Motor neuron (in vitro differentiated cells): ENCODE measurements around the gene DMD. TPM values are rescaled to one million over a fixed set of nuclear protein-coding genes. Genes with fewer than 3 reads are reported as not detected.

Experiments
- ATAC-seq, 8 experiments: fragments of 200-7000 bp; cut with Tn5 transposase; replicated peaks in 6 of 8; 2 replicates each; pipeline ENCODE4 v1.8.0; 2021; ENCODE audit warnings: mild to moderate bottlenecking in 8 of 8, moderate library complexity in 8 of 8
- H3K27ac ChIP-seq, 2 donors: fragments of 250-450 bp; sonication (Bioruptor Pico); 2 replicates each; pipeline ENCODE4 v1.9.0; 2021; ENCODE audit warnings: antibody characterized with exemption in 2 of 2, mild to moderate bottlenecking in 2 of 2, moderate library complexity in 1 of 2
- H3K4me1 ChIP-seq, 2 donors: fragments of 250-450 bp; sonication (Bioruptor Pico); replicated peaks in 1 of 2; 2 replicates each; pipeline ENCODE4 v1.6.1; 2021; ENCODE audit warnings: antibody characterized with exemption in 2 of 2, mild to moderate bottlenecking in 2 of 2, moderate library complexity in 1 of 2
- H3K4me3 ChIP-seq, 5 donors: fragments of 250-450 bp; sonication (Bioruptor Pico); 2 replicates each; pipeline ENCODE4 v1.9.0; 2021; ENCODE audit warnings: antibody characterized with exemption in 5 of 5, mild to moderate bottlenecking in 5 of 5, moderate library complexity in 4 of 5
- WGBS, 10 experiments: fragments of 450-650 bp; shearing (Covaris generic); methylation state at CpG; one replicate each; pipeline ENCODE4 v1.0.0; 2022; 5-methylcytosine and 5-hydroxymethylcytosine counted together
- in situ Hi-C, 9 experiments: fragments of 400-800 bp; cut with MboI; loops; one replicate each; pipeline ENCODE4 v1.15.0; 2021; ENCODE audit warnings: low sequenced_read_pairs in 9 of 9, low pct_unique_long_range_greater_than_20kb in 2 of 9; ENCODE audit not compliant: unreplicated experiment in 9 of 9
- total RNA-seq, 8 experiments: library from RNA; unstranded; fragments of 300-600 nt; gene quantifications; 2 replicates each; pipeline versions ENCODE4 v1.2.3 to v1.2.4, GENCODE V29; 2022

DMD gene
- total RNA-seq, 8 experiments from 2014 or later = 3.9 to 378 (median 10.5) TPM

DNA sequence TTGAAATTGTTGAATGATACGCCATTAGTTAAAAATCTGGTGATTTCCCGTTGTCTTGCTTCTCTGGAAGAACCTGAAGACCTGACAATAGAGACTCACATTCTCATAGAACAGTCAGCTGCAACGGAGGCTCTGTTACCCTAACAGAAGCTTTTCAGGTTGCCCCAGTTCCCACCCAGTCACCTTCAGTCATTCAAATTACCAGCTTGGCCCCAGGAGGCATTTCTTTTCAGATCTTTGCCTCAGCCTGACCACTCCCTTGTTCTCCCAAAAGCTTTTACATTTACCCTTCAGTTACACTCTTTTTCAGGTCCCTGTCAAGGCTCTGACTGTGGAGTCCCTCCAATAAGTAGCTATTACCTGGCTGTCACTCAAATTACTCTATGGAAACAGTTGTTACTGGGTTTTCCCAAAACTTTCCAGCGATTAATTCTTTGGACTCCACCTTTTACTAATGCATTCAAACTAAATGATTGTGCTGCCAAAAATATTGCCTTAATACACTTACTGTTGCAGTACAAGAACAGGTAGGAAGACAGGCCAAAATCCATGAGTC, 1977.3 kb downstream of the DMD start:
- Histone ChIP-seq H3K27ac (no peak overlapping the region), H3K4me3 (no peak overlapping the region), H3K4me1 (no peaks in the 10 kb centered on the region)
- ATAC-seq = no peak
- 5 to 60% (median 24%) methylated on average over 1 to 3 of the region's 4 CpGs; no CpG with 5 or more reads in 4 of the 10 experiments for WGBS, 10 experiments
- in situ Hi-C loops = no loop called here

DNA sequence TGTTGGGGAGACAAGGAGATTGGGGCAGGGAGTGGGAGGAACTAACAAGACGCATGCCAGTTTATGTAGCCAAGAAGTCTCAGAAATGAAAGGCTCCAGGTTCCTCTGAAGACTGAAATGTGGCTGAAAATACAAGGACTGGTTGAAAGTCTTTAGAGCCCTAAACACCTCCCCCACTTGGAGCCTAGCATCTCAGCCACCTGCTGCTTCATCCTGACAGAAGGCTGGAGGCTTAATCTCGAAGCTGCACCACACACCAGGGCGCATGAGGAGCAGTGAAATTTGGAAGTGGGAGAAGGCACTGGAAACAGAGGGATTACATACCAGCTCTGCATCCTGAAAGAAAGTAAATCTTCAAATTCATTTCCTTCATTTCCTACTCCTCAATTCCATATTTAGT, 1978.8 kb downstream of the DMD start:
- 31 to 67% (median 50%) methylated on average over 1 to 3 of the region's 3 CpGs; no CpG with 5 or more reads in 6 of the 10 experiments for WGBS, 10 experiments
- Histone ChIP-seq H3K4me1 (no peaks in the 10 kb centered on the region), H3K27ac (no peak overlapping the region), H3K4me3 (no peak overlapping the region)
- in situ Hi-C loops = no loop called here
- ATAC-seq = no peak

DNA sequence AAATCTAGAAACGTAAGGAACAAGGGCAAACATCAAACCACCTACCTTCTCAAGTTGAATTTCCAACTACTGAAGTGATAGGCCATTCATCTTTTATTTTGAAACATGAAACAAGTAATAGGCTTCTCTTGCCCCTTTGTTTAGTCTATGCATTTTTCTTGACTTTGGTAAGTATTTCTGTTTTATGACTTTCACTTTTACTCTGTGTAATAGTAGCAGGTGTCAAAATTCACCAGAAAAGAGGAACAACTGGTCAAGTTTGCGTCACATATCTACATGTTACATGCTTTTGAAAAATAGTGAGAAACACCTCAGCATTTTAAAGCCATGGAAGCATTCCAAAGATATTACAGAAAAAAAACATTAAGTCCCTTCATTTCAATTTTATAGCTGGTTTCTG, 1982.4 kb downstream of the DMD start:
- no peak for ATAC-seq
- WGBS, 10 experiments = 40 to 100% (median 71%) methylated on average over 1 to 2 of the region's 2 CpGs; no CpG with 5 or more reads in 7 of the 10 experiments
- Histone ChIP-seq H3K27ac (no peak overlapping the region), H3K4me3 (no peak overlapping the region), H3K4me1 (no peaks in the 10 kb centered on the region)
- in situ Hi-C loops = no loop called here

DNA sequence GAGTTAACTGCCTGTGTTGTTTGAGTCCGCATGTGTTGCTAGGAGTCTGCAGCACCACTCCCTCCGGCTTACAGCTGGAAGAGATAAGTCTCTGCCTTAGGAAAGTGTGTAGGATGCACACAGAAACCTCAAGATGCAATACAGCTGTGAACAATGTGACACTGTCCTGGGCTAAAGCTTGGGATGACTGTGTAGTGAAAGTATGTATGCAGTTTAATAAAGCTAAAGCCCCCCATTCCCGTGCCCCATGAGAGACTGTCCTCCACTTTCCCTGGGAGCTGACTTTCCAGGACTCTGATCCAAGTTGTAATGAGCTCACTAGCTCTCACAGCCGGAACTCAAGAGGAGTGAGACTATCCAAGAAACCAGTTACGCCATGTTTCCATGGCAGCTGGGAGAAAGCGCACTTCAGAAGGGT, 1982.9 kb downstream of the DMD start:
- H3K4me1 ChIP-seq = no peaks in the 10 kb centered on the region
- 70 to 82% methylated on average over 2 to 6 of the region's 6 CpGs; no CpG with 5 or more reads in 8 of the 10 experiments for WGBS, 10 experiments
- in situ Hi-C loops = no loop called here
- no peak overlapping the region for H3K27ac ChIP-seq
- H3K4me3 ChIP-seq = no peak overlapping the region
- ATAC-seq = peak in 2 of 8 experiments; percentile 30 to 56

DNA sequence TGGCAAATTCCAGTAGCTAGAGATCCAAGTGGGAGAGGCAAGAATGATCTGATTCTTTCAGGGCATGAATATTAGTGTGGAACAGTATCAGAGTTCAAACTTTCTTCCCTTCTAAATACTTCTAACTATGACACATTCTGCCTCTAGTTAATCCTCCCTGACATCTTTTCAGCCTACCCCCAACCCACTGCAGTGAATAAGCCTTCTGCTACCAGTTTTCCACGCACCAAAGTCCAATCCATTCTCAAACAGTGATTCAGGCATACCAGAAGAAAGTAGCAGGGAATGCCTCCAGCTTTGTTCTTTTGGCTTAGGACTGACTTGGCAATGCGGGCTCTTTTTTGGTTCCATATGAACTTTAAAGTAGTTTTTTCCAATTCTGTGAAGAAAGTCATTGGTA, 1984.1 kb downstream of the DMD start:
- in situ Hi-C loops = no loop called here
- Histone ChIP-seq H3K4me1 (no peaks in the 10 kb centered on the region), H3K27ac (no peak overlapping the region), H3K4me3 (no peak overlapping the region)
- WGBS, 10 experiments = no CpG with 5 or more reads among the region's 2 CpGs
- no peak for ATAC-seq

DNA sequence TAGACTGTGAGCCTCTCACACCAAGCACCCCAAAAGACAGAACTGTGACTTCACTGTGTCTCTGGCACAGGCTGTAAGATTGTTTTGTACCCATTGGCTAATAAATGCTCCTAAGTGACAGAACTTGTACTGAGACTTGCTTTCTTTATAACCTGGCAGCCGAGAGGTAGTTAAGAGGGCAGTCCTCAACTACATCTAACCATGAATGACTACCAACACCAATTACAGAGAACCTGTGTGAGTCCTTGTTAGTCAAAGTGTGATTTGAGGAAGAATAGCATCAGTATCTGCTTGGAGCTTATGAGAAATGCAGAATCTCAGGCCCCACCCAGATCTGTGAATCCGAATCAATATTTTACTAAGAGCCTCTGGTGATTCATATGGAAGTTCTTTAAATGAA, 1985.5 kb downstream of the DMD start:
- Histone ChIP-seq H3K4me3 (no peak overlapping the region), H3K27ac (no peak overlapping the region), H3K4me1 (no peaks in the 10 kb centered on the region)
- in situ Hi-C loops = no loop called here
- no peak for ATAC-seq
- 44% methylated on average over 2 of the region's 2 CpGs; no CpG with 5 or more reads in 9 of the 10 experiments for WGBS, 10 experiments

DNA sequence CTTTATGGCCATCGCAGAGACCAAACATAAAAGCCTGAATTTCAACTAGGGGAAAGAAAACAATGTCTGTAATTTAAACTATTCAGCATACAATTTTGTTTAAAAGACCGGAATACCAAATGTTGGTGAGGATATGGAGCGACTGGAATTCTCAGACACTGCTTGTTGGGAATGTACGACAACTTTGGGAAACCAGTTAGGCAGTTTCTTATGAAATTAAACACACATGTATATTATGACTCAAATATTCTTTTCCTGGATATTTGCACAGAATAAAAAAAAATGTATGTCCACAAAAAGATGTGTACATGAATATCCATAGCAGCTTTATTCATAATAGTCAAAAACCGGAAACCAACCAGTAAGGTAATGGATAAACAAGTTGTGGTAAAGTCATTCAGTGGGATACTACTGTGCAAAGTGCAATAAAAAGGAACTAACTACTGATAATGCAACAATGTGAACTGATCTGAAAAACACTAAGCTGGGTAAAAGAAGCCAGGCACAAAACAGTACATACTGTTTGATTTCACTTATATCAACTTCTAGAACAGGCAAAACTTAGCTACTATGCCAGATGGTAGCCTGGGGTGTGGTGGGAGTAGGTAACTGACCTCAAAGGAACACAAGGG, 1986.9 kb downstream of the DMD start:
- 39 to 100% (median 90%) methylated on average over 1 to 5 of the region's 5 CpGs; no CpG with 5 or more reads in 4 of the 10 experiments for WGBS, 10 experiments
- no peaks in the 10 kb centered on the region for H3K4me1 ChIP-seq
- in situ Hi-C loops = no loop called here
- ATAC-seq = no peak
- no peak overlapping the region for H3K4me3 ChIP-seq
- H3K27ac ChIP-seq = no peak overlapping the region

DNA sequence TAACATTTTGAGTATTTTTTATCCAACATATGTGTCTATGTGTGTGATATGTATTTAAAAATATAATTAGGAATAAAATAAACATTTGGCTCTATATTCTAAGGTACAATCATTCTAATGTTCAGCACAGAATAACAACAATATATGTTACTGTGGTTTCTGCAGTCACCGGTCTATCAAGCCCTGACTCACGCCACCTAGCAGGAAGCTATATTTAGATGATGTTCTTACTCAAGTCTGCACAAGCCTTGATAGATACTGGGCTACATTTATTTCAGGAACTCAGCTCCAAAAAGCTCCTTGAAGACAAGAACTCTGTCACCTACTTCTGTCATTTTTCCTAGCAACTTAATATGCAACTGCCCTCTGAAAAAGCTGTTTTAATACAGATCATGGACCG, 1987.5 kb downstream of the DMD start:
- 33 to 100% (median 87%) methylated on average over 1 to 3 of the region's 3 CpGs; no CpG with 5 or more reads in 4 of the 10 experiments for WGBS, 10 experiments
- ATAC-seq = no peak
- no peaks in the 10 kb centered on the region for H3K4me1 ChIP-seq
- H3K27ac ChIP-seq = no peak overlapping the region
- H3K4me3 ChIP-seq = no peak overlapping the region
- in situ Hi-C loops = no loop called here

DNA sequence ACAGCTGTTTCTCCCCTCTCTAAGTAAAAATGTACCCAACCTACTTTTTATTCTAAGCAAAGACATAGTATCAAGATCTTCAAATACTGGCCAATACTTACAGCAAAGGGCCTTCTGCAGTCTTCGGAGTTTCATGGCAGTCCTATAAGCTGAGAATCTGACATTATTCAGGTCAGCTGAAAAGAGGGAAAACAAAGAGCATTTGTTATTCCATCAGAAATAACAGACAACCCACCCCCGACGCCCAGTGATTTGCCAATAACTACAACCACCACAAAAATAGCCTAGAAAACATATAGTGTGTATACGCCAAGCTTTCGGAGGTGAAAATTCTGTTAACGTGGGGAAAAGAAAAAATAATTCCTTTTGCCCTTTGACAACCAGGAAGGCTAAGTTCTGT, 1988.4 kb downstream of the DMD start:
- no peak for ATAC-seq
- in situ Hi-C loops = no loop called here
- Histone ChIP-seq H3K4me3 (no peak overlapping the region), H3K4me1 (no peaks in the 10 kb centered on the region), H3K27ac (no peak overlapping the region)
- 62 to 93% (median 85%) methylated on average over 1 to 6 of the region's 6 CpGs; no CpG with 5 or more reads in 4 of the 10 experiments for WGBS, 10 experiments

DNA sequence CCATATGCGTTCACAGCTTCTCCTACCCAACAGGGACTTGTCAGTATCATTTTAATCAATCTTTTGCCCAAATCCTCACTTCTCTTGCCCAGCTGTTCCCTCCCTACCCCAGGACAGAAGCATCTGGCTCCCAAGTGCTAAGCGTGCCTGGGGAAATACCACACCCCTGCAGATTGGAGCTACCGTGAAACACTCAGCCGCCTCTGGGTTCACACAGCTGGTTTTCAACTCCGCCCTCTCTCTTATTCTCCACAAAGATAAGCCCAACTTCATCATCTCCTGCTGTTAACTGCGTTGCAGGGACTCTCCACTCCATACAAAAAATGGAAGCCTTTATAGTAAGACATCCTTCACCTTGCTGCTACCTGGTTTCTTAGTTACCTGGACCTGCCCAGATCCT, 1992.2 kb downstream of the DMD start:
- peak in 2 of 8 experiments; percentile 33 to 39 for ATAC-seq
- in situ Hi-C loops = no loop called here
- 20 to 27% methylated on average over 1 to 3 of the region's 6 CpGs; no CpG with 5 or more reads in 8 of the 10 experiments for WGBS, 10 experiments
- Histone ChIP-seq H3K4me1 (no peaks in the 10 kb centered on the region), H3K4me3 (no peak overlapping the region), H3K27ac (no peak overlapping the region)

DNA sequence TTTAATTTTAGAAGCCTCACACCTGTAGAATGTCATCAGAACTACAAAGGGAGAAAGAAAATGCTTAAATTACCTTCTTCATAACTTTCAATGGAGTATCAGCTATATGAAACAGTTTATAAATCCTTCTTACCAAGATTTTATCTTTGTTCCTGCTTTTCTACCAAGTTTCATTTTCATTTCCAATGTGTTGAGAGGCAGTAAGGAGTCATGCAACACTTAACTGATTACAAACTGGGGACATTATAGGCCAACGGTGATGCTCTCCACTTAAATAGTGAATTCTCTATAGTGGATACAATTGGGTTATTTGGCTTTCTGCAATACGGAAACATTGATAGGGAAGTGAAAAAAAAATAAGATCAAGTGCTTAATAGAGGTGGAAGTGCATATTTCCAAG, 1994.3 kb downstream of the DMD start:
- in situ Hi-C loops = no loop called here

DNA sequence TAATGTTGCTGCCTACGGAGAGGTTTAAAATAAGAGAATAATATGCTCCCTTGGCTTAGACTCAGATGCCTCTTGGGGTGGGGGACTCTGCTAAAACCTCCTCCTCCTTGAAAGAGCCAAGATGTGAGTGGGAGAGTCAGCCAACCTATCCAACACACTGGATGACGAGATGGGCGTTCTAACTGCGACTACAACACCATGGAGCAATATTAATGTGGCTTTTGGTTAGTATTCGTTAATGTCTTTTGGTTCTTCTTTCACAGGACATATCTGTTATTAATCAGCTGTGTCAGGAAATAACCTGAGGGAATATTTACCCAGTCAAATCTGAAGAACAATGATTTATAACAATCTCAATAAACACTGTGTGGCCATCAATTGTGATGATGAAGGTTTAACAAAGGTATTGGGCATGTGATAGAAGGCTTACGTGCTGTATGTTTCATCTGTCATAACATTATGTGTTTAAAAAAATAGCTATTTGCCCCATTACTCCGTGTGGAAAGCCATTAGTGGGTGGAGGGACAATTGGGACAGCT, 1996.0 kb downstream of the DMD start:
- no peak for ATAC-seq
- in situ Hi-C loops = no loop called here
- Histone ChIP-seq H3K27ac (no peak overlapping the region), H3K4me1 (no peaks in the 10 kb centered on the region), H3K4me3 (no peak overlapping the region)
- WGBS, 10 experiments = 30 to 100% (median 47%) methylated on average over 2 to 6 of the region's 7 CpGs; no CpG with 5 or more reads in 5 of the 10 experiments

More for the DNA sequence above, 1994.3 kb downstream of the DMD start:
- Histone ChIP-seq H3K27ac (no peak overlapping the region), H3K4me3 (no peak overlapping the region), H3K4me1 (no peaks in the 10 kb centered on the region)
- WGBS, 10 experiments = 14 to 83% (median 46%) methylated on average over 1 to 2 of the region's 2 CpGs; no CpG with 5 or more reads in 6 of the 10 experiments
- ATAC-seq = no peak

DNA sequence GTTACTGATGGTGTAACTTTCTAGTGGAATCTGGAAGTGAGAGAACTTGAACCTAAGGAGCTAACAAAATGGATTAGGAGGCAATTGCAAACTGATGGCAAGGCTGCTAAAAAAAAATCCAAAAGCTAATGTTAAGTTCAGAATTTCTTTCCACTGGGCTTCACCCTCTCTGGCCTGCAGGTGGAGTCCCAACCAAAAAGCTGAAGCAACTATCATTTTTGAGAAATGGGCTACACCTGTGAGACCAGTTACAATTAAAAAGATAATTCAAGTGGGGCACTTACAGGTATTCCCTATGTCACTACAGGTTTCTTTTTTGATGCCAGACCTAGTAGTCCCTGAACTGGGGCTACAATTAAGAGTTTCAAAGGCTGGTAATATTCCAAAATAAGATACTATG, 1997.4 kb downstream of the DMD start:
- H3K4me1 ChIP-seq = peaks cover 0 to 6% of the 10 kb centered on the region in 2 donors
- ATAC-seq = no peak
- in situ Hi-C loops = no loop called here
- H3K27ac ChIP-seq = no peak overlapping the region
- no peak overlapping the region for H3K4me3 ChIP-seq
